Panc1 (cell line): ENCODE measurements around the gene PDCD1. TPM values are rescaled to one million over a fixed set of nuclear protein-coding genes. Genes with fewer than 3 reads are reported as not detected.

Source experiments
- ATAC-seq: fragments of 200-7000 bp; cut with Tn5 transposase; 2 replicates; pipeline ENCODE4 v1.9.1; 2020; ENCODE audit warnings: mild to moderate bottlenecking, moderate library complexity
- BruUV-seq: library from RNA; stranded (reverse); fragments of 400-500 nt; replicated peaks from 2 replicates; lab custom pipeline; 2021; lab: Mats Ljungman, UMichigan
- CTCF ChIA-PET: fragments of 300-600 bp; sonication (Branson Sonifier 250); formaldehyde crosslinking; loops from one replicate; lab custom pipeline; 2022; ENCODE audit warnings: antibody characterized with exemption; lab: Charles Lee
- POLR2A ChIA-PET: fragments of 300-600 bp; sonication (Branson Sonifier 250); formaldehyde crosslinking; loops from one replicate; lab custom pipeline; 2022; ENCODE audit warnings: antibody characterized with exemption; lab: Charles Lee
- DNase-seq: peaks from one replicate; pipeline ENCODE4 v3.0.0-alpha.2; 2010; ENCODE audit warnings: low read depth, low spot score
- H3K27ac ChIP-seq: 2 replicates; pipeline ENCODE4 v1.5.1; 2011; ENCODE audit warnings: mild to moderate bottlenecking, low read length, inconsistent platforms
- H3K27me3 ChIP-seq: fragments of 200-500 bp; sonication (Bioruptor generic); 2 replicates; pipeline ENCODE4 v1.6.0; 2014; ENCODE audit warnings: low read length, inconsistent platforms; ENCODE audit not compliant: control insufficient read depth, insufficient read depth
- H3K36me3 ChIP-seq: fragments of 200-500 bp; sonication (Bioruptor generic); 2 replicates; pipeline ENCODE4 v1.5.1; 2014; ENCODE audit warnings: inconsistent platforms, mild to moderate bottlenecking, low read length, moderate library complexity; ENCODE audit not compliant: control insufficient read depth, insufficient read depth
- H3K4me1 ChIP-seq: 2 replicates; pipeline ENCODE4 v1.5.1; 2011; ENCODE audit warnings: inconsistent platforms, mild to moderate bottlenecking, low read length, moderate library complexity; ENCODE audit not compliant: control insufficient read depth, insufficient read depth
- H3K4me3 ChIP-seq, 2 experiments: 2 replicates each; pipeline ENCODE4 v1.5.1; 2011 to 2012; ENCODE audit warnings: low read depth in 2 of 2, low read length in 2 of 2, mild to moderate bottlenecking in 2 of 2, inconsistent platforms in 1 of 2, moderate library complexity in 1 of 2
- H3K9me3 ChIP-seq: fragments of 200-500 bp; sonication (Bioruptor generic); 2 replicates; pipeline ENCODE4 v1.5.1; 2014; ENCODE audit warnings: low read depth, mild to moderate bottlenecking, inconsistent platforms, low read length, moderate library complexity; ENCODE audit not compliant: control insufficient read depth, insufficient read depth
- POLR2AphosphoS5 ChIP-seq: IDR thresholded peaks from 2 replicates; pipeline ENCODE4 v1.6.1; 2012; ENCODE audit warnings: mild to moderate bottlenecking, low read depth, low read length, moderate library complexity
- SIN3A ChIP-seq: IDR thresholded peaks from 2 replicates; pipeline ENCODE4 v1.6.1; 2012; ENCODE audit warnings: low read depth, mild to moderate bottlenecking, low read length, moderate library complexity, borderline replicate concordance; ENCODE audit not compliant: insufficient read depth
- TCF7L2 ChIP-seq: IDR thresholded peaks from 2 replicates; pipeline ENCODE4 v1.6.1; 2011; ENCODE audit warnings: mild to moderate bottlenecking, low read depth, low read length, inconsistent platforms
- in situ Hi-C: cut with HindIII; loops from 2 replicates; pipeline ENCODE4 v1.10.0; 2016; ENCODE audit warnings: low sequenced_read_pairs, low pct_unique_long_range_greater_than_20kb
- intact Hi-C: fragments of 100-400 bp; cut with micrococcal nuclease; formaldehyde crosslinking; loops from one replicate; pipeline ENCODE4 v1.10.0; 2022; ENCODE audit not compliant: unreplicated experiment
- total RNA-seq: library from RNA; stranded (reverse); gene quantifications from one replicate; pipeline ENCODE4 v1.2.1, GENCODE V29; 2021; ENCODE audit not compliant: unreplicated experiment
- TF ChIP-seq, protein P1 (sequence below), 2 experiments: IDR thresholded peaks; 2 replicates each; pipeline ENCODE4 v1.6.1; 2011 to 2012; ENCODE audit warnings: low read depth in 2 of 2, control low read depth in 1 of 2, low read length in 1 of 2, mild to moderate bottlenecking in 1 of 2, moderate library complexity in 1 of 2; ENCODE audit not compliant: insufficient read depth in 1 of 2
- TF ChIP-seq, protein P2 (sequence below): fragments of 450-650 bp; IDR thresholded peaks from 2 replicates; pipeline ENCODE4 v1.5.1; 2017; ENCODE audit warnings: mild to moderate bottlenecking

Gene PDCD1
- total RNA-seq, 1 experiment from 2014 or later, result 0.15 TPM

DNA sequence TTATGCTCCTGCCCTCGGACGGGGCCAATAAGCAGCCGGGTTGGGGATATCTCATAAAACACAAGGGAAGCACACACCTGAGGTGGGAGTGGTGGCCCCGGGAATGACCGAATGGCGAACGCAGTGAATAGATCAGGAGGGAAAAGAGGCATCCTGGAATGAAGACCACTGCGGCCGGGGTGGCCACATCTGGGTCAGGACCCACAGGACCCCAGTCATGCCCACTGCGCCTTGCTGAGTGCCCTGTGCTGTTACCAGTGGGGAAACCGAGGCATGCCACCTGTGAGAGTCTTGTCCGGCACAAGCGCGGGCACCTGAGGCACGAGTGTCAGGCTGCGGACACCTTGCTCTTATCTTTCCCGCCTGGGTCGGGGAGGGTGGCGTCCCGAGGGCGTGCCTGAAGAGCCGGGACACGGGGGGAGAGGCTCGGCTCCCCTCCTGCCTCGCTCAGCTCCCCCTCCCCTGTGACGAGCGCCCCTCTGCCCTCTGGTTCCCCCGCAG is 1.6 kb downstream of the PDCD1 start:
- in situ Hi-C loops, result no loop called here
- Histone ChIP-seq H3K36me3 (no peaks in the 10 kb centered on the region), H3K9me3 (no peaks in the 10 kb centered on the region), H3K27me3 (no peaks in the 10 kb centered on the region), H3K4me3 (no peak overlapping the region), H3K4me1 (peaks cover 8% of the 10 kb centered on the region; the same call in 1 of the 2 replicates), H3K27ac (no peak overlapping the region)
- TF ChIP-seq TCF7L2, result no peak
- TF ChIP-seq POLR2AphosphoS5, result no peak
- ATAC-seq, result no peak
- ChIA-PET POLR2A (no interaction called here), CTCF (no interaction called here)
- intact Hi-C loops, result no loop called here
- no peak for DNase-seq
- BruUV-seq, result no TSS peak

DNA sequence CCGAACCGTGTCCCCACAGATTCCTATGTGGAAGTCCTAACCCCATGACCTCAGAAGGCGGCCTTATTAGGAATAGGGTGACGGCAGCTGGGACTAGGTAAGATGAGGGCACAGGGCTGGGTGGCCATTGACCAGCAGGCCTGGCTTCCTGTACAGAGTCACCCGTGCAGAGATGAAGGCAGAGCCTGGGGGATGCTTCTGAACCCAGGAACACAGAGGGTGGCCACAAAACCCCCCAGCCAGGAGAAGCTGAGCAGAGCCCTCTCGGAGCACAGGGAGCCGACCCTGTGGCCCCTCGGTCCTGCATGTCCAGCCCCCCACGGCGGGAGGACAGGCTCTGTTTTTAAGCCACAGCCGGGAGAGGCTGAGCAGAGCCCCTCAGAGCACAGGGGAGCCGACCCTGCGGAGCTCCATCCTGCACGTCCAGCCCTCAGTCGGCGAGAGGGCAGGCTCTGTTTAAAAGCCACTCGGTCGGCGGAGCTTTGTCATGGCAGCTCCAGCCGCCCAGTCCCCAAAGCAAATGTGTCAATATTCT is 2.7 kb downstream of the PDCD1 start:
- DNase-seq, result no peak
- Histone ChIP-seq H3K9me3 (no peaks in the 10 kb centered on the region), H3K27me3 (no peaks in the 10 kb centered on the region), H3K4me3 (no peak overlapping the region), H3K36me3 (no peaks in the 10 kb centered on the region), H3K27ac (no peak overlapping the region), H3K4me1 (peaks cover 8% of the 10 kb centered on the region; the same call in 1 of the 2 replicates)
- in situ Hi-C loops (no loop called here), intact Hi-C loops (no loop called here)
- no peak for ATAC-seq
- TF ChIP-seq POLR2AphosphoS5, result no peak
- TF ChIP-seq, protein P1, sequence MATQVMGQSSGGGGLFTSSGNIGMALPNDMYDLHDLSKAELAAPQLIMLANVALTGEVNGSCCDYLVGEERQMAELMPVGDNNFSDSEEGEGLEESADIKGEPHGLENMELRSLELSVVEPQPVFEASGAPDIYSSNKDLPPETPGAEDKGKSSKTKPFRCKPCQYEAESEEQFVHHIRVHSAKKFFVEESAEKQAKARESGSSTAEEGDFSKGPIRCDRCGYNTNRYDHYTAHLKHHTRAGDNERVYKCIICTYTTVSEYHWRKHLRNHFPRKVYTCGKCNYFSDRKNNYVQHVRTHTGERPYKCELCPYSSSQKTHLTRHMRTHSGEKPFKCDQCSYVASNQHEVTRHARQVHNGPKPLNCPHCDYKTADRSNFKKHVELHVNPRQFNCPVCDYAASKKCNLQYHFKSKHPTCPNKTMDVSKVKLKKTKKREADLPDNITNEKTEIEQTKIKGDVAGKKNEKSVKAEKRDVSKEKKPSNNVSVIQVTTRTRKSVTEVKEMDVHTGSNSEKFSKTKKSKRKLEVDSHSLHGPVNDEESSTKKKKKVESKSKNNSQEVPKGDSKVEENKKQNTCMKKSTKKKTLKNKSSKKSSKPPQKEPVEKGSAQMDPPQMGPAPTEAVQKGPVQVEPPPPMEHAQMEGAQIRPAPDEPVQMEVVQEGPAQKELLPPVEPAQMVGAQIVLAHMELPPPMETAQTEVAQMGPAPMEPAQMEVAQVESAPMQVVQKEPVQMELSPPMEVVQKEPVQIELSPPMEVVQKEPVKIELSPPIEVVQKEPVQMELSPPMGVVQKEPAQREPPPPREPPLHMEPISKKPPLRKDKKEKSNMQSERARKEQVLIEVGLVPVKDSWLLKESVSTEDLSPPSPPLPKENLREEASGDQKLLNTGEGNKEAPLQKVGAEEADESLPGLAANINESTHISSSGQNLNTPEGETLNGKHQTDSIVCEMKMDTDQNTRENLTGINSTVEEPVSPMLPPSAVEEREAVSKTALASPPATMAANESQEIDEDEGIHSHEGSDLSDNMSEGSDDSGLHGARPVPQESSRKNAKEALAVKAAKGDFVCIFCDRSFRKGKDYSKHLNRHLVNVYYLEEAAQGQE (IDR thresholded peaks at IDR 0.05; ENCODE audit: insufficient read depth in 1 of 2, low read depth in 2 of 2, low read length in 1 of 2), result no peak
- TF ChIP-seq, protein P2, sequence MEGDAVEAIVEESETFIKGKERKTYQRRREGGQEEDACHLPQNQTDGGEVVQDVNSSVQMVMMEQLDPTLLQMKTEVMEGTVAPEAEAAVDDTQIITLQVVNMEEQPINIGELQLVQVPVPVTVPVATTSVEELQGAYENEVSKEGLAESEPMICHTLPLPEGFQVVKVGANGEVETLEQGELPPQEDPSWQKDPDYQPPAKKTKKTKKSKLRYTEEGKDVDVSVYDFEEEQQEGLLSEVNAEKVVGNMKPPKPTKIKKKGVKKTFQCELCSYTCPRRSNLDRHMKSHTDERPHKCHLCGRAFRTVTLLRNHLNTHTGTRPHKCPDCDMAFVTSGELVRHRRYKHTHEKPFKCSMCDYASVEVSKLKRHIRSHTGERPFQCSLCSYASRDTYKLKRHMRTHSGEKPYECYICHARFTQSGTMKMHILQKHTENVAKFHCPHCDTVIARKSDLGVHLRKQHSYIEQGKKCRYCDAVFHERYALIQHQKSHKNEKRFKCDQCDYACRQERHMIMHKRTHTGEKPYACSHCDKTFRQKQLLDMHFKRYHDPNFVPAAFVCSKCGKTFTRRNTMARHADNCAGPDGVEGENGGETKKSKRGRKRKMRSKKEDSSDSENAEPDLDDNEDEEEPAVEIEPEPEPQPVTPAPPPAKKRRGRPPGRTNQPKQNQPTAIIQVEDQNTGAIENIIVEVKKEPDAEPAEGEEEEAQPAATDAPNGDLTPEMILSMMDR, result no peak
- TF ChIP-seq SIN3A, result no peak
- no peak for TF ChIP-seq TCF7L2
- POLR2A ChIA-PET, result no interaction called here
- no TSS peak for BruUV-seq
- CTCF ChIA-PET, result no interaction called here

DNA sequence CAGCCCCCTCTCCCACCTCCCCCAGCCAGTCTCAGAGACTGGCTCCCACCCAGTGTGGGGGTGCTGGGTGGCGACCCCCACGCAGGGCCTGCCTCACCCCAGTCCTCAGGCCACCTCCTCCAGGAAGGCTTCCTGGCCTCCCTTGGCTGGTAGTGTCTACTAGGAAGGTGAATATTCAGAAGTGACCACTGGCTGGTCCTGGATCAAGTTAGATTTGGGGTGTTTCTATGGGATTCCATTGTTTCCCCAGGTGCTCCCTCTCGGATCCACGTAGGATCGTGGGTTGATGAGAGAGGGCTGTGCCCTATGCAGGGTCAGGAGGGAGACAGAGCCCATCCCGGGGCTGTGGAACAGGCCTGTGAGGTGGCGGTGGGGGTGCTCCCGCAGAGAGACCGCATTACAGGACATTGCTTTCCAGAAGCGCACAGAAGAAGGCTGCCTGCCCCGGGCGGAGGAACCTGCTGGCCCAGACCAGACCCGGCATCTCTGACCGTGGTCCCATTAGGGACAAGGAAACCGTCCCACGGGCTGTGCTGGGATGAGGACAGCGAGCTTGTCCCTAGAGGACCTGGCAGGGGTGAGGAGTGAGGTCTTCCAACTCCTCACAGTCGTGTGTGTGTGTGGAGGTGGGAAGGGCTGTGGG is 3.3 kb downstream of the PDCD1 start:
- POLR2A ChIA-PET, result no interaction called here
- ATAC-seq (no peak), DNase-seq (no peak)
- CTCF ChIA-PET, result interaction anchor here (0.6 kb wide), 1 partner anchor 14 kb away, joined by 7 read pairs; no protein-coding TSS in a partner anchor
- no peak for TF ChIP-seq SIN3A
- TF ChIP-seq, protein P1 (IDR thresholded peaks at IDR 0.05; ENCODE audit: insufficient read depth in 1 of 2, low read depth in 2 of 2, low read length in 1 of 2), result no peak
- no peak for TF ChIP-seq TCF7L2
- TF ChIP-seq POLR2AphosphoS5, result no peak
- TF ChIP-seq, protein P2, result no peak
- Histone ChIP-seq H3K4me3 (no peak overlapping the region), H3K36me3 (no peaks in the 10 kb centered on the region), H3K27me3 (no peaks in the 10 kb centered on the region), H3K4me1 (peaks cover 8% of the 10 kb centered on the region; the same call in 1 of the 2 replicates), H3K27ac (no peak overlapping the region), H3K9me3 (no peaks in the 10 kb centered on the region)
- BruUV-seq, result no TSS peak
- intact Hi-C loops (no loop called here), in situ Hi-C loops (no loop called here)
